Stimulated activated CD8-positive, alpha-beta memory T cell treated with anti-CD3 and anti-CD28 coated beads, Interleukin-7, amount 100 ng/mL, for 24 hours (primary cell): ENCODE measurements around the gene GIPC1.
"Not testable (repeated sequence)": the region's sequence is repeated elsewhere in the genome, so short reads cannot be mapped to it uniquely, and the experiment has no call there.

ENCODE experiments used
- DNase-seq: peaks from one replicate; pipeline ENCODE4 v3.0.0-alpha.2; 2020; ENCODE audit warnings: low read depth

The GIPC1 gene

DNA sequence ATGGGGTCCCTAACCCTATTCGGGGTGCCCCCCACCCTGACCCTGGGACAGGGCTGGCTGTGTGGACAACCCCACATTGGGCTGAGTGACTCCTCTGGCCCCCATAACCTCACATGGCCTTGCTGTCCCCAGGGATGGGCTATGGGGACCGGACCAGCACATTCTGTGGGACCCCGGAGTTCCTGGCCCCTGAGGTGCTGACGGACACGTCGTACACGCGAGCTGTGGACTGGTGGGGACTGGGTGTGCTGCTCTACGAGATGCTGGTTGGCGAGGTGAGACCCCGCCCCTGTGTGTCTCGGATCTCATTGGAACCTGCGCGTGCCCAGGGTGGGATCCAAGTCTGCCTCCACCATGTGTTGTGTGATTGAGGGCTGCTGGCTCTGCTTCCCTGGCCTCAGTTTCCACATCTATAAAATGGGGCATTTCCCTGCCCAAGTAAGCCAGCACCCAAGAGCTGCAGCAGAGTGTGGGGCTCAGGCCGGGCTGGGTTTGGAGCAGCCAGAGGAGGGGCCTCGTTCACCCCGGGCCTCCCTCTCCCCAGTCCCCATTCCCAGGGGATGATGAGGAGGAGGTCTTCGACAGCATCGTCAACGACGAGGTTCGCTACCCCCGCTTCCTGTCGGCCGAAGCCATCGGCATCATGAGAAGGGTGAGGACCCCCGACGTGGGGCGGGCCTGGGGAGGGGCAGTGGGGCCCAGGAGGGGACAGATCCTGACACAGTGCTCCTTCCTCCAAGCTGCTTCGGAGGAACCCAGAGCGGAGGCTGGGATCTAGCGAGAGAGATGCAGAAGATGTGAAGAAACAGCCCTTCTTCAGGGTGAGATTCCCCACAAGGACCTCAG lies 25.7 kb downstream of the GIPC1 start:
- no peak for DNase-seq

- DNase-seq, result no peak
These were observed 28.1 kb downstream of the GIPC1 start for GRCh38 chr19:14467816-14468215.

- no peak for DNase-seq
These were observed 28.5 kb downstream of the GIPC1 start for GRCh38 chr19:14467391-14467790.

DNA sequence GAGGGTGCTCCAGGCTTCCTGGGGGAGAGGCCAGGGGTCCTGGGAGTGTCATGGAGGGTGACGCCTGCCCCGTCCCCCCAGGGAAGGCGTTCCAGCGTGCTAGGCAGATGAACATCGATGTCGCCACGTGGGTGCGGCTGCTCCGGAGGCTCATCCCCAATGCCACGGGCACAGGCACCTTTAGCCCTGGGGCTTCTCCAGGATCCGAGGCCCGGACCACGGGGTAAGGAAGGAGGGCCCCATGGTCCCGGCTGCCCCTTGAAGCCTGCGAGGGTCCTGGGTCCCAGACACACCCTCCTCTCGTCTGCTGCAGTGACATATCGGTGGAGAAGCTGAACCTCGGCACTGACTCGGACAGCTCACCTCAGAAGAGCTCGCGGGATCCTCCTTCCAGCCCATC lies 32.2 kb downstream of the GIPC1 start:
- no peak for DNase-seq

DNA sequence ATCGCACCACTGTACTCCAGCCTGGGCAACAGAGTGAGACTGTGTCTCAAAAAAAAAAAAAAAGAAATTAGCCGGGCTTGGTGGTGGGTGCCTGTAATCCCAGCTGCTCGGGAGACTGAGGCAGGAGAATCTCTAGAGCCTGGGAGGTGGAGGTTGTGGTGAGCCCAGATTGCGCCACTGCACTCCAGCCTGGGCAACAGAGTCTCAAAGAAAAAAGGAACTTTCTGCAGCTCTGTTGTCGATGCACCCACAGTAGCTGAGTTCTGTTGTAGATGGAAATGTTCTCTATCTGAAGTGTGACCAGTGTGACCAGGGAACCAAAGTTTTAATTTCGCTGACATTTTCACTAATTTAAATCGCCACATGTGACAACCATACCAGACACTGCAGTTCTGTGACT lies 33.5 kb downstream of the GIPC1 start:
- not testable (repeated sequence) for DNase-seq

DNA sequence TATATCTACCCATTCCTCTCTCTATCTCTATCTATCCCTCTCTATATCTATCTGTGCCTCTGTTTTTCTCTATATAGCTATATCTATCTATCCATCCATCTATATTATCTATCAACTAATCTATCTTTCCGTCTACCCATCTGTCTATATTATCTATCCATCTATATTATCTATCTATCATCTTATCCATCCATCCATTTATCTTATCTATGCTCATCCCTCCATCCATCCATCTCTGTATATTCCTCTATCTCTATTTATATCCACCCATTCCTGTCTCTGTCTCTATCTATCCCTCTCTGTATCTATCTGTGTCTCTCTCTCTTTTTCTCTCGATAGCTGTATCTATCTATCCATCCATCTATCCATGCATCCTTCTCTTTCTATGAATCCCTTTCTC lies 35.0 kb downstream of the GIPC1 start:
- DNase-seq, result no peak

GRCh38 chr19:14459703-14460102 lies 36.2 kb downstream of the GIPC1 start:
- DNase-seq, result no peak

DNA sequence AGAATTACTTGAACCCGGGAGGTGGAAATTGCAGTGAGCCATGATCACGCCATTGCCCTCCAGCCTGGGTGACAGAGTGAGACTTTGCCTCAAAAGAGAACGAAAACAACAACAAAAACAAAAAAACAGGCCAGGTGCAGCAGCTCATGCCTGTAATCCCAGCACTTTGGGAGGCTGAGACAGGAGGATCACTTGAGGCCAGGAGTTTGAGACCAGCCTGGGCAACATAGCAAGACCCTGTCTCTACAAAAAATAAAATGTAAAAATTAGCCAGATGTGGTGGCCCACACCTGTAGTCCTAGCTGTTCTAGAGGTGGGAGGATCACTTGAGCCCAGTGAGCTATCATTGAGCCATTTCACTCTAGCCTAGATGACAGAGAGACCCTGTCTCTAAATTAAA lies 43.6 kb downstream of the GIPC1 start:
- not testable (repeated sequence) for DNase-seq

DNA sequence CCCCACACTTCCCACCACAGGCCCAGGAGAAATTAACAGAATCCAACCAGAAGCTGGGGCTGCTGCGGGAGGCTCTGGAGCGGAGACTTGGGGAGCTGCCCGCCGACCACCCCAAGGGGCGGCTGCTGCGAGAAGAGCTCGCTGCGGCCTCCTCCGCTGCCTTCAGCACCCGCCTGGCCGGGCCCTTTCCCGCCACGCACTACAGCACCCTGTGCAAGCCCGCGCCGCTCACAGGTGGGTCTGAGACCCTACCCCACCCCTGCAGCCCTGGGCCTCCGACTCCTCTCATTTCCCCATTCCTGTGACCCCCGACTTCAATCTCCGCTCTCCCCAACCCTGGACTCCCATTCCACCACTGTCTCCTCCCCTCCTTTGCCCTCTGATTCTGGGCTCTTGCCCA lies 45.1 kb downstream of the GIPC1 start:
- no peak for DNase-seq

GRCh38 chr19:14450168-14450874 lies 45.6 kb downstream of the GIPC1 start:
- DNase-seq, result peak; percentile 58

- DNase-seq, result no peak
These were observed 46.6 kb downstream of the GIPC1 start for GRCh38 chr19:14449321-14449720.

DNA sequence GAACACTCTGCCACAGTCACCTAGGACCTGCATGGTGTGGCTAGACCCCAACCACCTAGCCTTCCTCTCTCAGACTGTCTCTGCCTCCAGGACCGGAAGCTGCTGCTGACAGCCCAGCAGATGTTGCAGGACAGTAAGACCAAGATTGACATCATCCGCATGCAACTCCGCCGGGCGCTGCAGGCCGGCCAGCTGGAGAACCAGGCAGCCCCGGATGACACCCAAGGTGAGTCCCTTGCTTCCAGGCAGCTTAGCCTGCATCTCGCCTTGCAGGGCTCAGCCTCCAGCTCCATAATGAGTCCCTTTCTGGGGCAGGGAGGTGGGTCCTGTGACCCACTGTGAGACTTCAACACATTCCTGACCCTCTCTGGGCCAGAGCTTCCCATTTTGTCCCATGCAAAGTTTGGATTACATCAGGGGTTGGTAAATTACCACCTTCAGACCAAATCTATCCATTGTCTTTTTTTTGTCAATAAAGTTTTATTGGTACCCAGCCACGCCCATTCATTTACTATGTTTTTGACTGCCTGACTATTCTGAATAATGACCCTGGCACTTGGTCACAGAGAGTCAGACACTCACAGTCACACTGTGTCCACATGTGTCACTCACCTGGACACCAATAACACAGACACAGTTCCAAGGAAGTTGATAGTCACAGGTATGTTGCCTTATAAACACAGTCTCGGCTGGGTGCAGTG lies 49.4 kb downstream of the GIPC1 start:
- DNase-seq, result no peak

DNA sequence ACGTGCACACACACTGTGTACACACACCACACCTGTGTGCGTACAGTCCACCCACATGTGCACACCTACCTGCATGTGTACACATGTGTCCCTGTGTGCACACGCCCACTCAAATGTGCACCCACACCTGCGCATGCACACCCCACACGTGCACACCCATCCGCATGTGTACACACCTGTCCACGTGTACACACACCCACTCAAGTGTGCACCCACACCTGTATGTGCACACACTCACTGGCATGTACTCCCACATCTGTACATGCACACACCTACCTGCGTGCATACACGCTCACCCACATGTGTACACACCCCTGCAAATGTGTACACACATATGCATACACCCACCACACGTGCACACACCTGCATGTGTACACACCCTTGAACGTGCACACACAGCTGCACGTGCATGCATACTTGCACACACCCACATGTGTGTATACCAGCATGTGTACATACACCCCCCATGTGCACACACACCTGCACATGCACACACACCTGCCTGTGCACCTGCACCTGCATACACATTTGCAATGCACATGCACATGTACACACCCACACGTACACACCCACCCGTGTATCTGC lies 52.2 kb downstream of the GIPC1 start:
- DNase-seq, result no peak

DNA sequence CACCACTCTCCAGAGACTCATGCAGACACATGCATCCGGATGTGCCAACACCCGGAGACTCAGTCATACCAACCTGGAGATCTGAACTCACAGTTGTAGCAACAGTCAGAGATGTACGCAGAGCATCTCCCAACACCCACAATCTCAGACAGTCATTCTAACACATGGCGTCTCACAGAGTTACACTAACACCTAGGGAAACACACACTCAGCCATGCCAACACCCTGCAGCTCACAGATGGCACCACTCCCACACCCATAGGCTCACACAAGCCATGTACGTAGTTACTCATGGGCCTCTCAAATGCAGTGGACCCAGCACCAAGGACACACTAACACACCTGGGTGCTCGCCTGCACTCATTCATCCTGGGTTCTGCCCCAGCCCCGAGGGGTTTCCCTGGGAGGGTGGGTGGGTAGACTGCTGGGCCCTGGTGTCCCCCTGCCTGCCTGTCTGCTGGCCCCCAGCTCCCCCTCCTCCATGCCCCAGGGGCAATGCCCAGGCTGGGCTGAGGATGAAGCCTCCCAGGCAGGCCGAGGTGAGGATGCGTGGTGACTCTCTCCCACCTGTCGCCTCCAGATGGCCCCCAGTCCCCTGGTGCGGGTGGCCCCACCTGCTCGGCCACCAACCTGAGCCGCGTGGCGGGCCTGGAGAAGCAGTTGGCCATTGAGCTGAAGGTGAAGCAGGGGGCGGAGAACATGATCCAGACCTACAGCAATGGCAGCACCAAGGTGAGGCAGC lies 52.9 kb downstream of the GIPC1 start:
- no peak for DNase-seq

GRCh38 chr19:14441041-14441938 lies 54.6 kb downstream of the GIPC1 start:
- DNase-seq, result no peak

DNA sequence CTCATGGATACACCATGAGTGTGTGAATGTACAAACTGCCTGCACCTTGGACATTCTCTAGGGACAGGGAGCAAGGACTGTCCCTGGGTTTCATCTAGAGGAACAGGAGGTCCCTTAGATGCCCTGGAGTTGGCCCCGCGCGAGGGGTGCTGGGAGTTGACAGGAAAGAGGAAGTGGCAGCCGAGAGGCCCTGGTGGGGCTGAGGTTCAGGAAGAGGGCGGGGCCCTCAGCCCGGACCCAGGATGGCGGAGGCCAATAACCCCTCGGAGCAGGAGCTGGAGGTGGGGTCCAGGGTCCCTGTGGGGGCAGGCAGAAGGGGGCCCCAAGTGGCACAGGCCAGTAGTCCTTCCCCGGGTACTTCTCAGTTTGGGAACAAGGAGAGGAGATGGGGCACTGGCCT lies 55.9 kb downstream of the GIPC1 start:
- DNase-seq, result peak; percentile 64

DNA sequence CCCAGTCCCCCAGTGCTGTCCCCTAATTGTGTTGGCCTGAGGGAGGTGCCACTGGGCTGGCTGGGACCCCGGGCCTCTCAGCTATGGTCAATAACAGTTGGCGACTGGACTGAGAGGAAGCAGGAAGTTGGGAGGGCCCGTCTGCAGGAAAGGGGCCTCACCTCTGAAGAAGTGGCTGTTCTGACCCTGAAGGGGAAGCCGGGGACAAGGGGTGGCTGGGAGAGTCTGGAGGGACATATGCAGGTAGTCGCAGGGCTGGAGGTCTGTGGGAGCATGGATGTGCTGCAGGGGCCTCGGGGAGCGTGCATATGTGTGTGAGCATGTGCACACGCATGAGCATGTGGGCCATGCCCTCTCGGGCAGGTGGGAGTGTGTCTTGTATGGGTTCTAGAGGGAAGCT lies 56.9 kb downstream of the GIPC1 start:
- DNase-seq, result no peak

- DNase-seq, result no peak
These were observed 58.3 kb downstream of the GIPC1 start for GRCh38 chr19:14437578-14438140.

GRCh38 chr19:14435320-14436050 lies 60.4 kb downstream of the GIPC1 start:
- DNase-seq, result no peak
